Retinal pigment epithelial cell (primary cell): Measurements from ENCODE around the gene DCDC1.

Source experiments
- DNase-seq: peaks from one replicate; pipeline ENCODE4 v3.0.0-alpha.2; 2010; ENCODE audit warnings: low read depth
- H3K4me3 ChIP-seq: 2 replicates; pipeline ENCODE4 v1.5.1; 2011; ENCODE audit warnings: mild to moderate bottlenecking, low read length, control low read depth, moderate library complexity
- TF ChIP-seq, protein P1 (sequence below): conservative IDR thresholded peaks from 2 replicates; pipeline ENCODE4 v1.5.1; 2011; ENCODE audit warnings: low read depth, low read length, control low read depth, inconsistent platforms

DCDC1 gene

GRCh38 chr11:30938810-30939209, 430.7 kb downstream of the DCDC1 start:
- TF ChIP-seq, protein P1, sequence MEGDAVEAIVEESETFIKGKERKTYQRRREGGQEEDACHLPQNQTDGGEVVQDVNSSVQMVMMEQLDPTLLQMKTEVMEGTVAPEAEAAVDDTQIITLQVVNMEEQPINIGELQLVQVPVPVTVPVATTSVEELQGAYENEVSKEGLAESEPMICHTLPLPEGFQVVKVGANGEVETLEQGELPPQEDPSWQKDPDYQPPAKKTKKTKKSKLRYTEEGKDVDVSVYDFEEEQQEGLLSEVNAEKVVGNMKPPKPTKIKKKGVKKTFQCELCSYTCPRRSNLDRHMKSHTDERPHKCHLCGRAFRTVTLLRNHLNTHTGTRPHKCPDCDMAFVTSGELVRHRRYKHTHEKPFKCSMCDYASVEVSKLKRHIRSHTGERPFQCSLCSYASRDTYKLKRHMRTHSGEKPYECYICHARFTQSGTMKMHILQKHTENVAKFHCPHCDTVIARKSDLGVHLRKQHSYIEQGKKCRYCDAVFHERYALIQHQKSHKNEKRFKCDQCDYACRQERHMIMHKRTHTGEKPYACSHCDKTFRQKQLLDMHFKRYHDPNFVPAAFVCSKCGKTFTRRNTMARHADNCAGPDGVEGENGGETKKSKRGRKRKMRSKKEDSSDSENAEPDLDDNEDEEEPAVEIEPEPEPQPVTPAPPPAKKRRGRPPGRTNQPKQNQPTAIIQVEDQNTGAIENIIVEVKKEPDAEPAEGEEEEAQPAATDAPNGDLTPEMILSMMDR = no peak
- no peak for DNase-seq
- H3K4me3 ChIP-seq = no peak overlapping the region

GRCh38 chr11:30938171-30938570, 431.4 kb downstream of the DCDC1 start:
- DNase-seq = no peak
- TF ChIP-seq, protein P1 = no peak
- H3K4me3 ChIP-seq = no peak overlapping the region

- no peak overlapping the region for H3K4me3 ChIP-seq
- TF ChIP-seq, protein P1 = no peak
- DNase-seq = no peak
Measured at GRCh38 chr11:30936491-30936890, 433.0 kb downstream of the DCDC1 start.

- TF ChIP-seq, protein P1 = no peak
- DNase-seq = no peak
- no peak overlapping the region for H3K4me3 ChIP-seq
Measured at GRCh38 chr11:30935861-30936260, 433.7 kb downstream of the DCDC1 start.

GRCh38 chr11:30926130-30926529, 443.4 kb downstream of the DCDC1 start:
- TF ChIP-seq, protein P1 = no peak
- DNase-seq = no peak
- no peak overlapping the region for H3K4me3 ChIP-seq

- TF ChIP-seq, protein P1 = no peak
- H3K4me3 ChIP-seq = no peak overlapping the region
- DNase-seq = no peak
Measured at GRCh38 chr11:30921811-30922210, 447.7 kb downstream of the DCDC1 start.

DNA sequence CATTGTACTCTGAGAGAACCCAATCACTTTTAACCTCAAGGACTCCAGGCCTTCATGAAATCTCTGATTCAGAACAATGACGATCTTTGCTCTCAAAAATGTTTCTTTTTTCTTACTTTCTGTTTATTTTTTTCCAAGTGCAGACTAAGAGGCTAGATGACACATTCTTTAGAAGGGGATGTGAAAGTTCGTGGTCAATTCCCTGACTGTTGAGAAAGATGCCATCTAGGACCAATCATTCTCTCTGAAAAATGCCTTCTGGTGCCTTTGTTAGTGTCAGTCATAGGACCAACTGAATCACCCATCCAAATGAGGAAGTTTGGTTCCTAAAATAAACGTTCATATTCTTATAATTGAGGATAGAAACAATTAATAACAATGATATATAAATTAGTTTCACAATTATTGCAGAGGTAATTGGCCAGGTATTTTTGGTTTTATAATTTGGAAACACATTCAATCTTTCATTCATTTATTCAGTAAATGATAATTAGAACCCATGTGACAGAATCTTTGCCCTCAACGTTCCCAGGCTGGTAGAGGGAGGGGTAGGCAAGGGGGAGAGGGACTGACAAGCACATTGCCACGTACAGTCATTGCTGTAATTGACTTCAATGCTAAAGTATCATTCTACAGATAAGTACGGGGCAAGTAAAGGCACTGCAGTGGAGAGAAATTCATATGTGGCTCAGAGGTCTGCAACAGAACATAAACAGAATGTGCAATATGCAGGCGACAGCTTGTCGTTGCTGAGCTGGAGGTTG, 450.0 kb downstream of the DCDC1 start:
- TF ChIP-seq, protein P1 = no peak
- DNase-seq = no peak
- no peak overlapping the region for H3K4me3 ChIP-seq
